NCI-H345 treated with DMSO at 0.1 percent for 48 hours (cell line): ENCODE results near the gene PAX6.

Experiments used
- DNase-seq: peaks from one replicate; lab custom pipeline; 2025; ENCODE audit not compliant: unreplicated experiment; lab: John Stamatoyannopoulos, UW

PAX6 gene

GRCh38 chr11:31798554-31799434 lies 12.3 kb downstream of the PAX6 start:
- DNase-seq: no peak

- no peak for DNase-seq
Observed at GRCh38 chr11:31798057-31798553, 13.0 kb downstream of the PAX6 start.

GRCh38 chr11:31797190-31798056 lies 13.7 kb downstream of the PAX6 start:
- DNase-seq: no peak

DNA sequence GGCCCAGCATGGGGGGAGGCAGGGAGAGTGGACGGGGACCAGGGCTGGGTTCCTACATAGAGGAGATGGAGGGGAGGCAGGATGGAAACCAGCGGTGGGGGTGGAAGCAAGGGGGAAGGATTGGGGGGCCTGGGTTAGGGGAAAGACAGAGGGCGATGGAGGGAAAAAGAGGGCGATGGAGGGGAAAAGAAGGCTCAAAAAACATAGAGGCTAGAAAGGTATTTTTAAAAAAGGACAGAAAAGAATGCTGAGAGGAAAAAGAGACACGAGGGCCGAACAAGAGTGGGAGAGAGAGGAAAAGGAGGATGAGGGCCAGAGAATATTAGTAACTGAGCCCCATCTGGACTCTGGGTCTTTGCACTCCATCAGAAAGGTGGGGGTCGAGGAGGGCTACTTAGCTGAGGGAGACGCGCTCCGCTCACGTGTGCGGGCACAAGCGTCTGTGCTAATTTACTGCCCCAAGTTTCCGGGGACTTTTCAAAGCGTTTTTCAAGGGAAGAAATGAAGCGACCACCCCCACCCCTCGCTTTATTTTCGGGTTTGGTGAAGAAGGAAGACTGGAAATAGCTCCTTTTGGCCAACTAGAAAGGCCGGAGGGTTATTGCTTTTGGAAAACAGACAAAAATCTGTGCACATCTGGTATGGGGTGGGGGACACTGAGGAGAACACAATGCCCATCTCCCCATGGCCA lies 14.5 kb downstream of the PAX6 start:
- no peak for DNase-seq

- DNase-seq: no peak
Observed at GRCh38 chr11:31795706-31796498, 15.2 kb downstream of the PAX6 start.

GRCh38 chr11:31794548-31794947 lies 16.6 kb downstream of the PAX6 start:
- no peak for DNase-seq

DNA sequence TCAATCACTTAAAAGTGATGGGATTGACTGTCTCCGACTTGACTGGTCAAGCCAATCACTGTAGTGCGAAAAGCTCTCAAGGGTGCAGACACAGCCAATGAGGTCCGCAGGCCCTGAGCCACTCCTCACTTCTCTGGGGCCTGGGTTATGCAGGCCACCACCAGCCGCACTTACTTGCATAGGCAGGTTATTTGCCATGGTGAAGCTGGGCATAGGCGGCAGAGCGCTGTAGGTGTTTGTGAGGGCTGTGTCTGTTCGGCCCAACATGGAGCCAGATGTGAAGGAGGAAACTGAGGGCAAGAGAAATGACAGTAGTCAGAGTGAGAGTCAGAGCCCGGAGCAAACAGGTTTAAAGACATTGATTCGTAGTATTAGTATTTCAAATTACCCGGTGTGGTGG lies 17.9 kb downstream of the PAX6 start:
- no peak for DNase-seq

GRCh38 chr11:31792456-31792855 lies 18.7 kb downstream of the PAX6 start:
- no peak for DNase-seq

DNA sequence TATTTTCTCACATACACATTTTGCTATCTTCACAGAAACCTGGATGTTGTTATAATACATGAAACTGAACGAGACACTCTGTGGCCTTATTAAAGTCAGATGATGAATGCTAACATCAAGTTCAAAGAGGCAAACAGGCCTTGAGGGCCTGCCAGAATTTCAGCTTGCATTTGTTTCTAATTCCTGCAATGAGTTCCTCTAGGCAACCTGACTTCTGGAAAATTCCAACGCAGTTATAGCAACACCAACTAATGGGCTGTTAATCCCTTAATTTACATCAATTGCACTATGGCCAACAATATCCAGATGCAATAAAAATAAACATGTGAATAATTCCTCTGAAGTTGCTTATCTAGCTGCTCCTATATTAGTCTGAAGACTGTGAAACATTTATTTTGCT lies 19.1 kb downstream of the PAX6 start:
- DNase-seq: no peak

DNA sequence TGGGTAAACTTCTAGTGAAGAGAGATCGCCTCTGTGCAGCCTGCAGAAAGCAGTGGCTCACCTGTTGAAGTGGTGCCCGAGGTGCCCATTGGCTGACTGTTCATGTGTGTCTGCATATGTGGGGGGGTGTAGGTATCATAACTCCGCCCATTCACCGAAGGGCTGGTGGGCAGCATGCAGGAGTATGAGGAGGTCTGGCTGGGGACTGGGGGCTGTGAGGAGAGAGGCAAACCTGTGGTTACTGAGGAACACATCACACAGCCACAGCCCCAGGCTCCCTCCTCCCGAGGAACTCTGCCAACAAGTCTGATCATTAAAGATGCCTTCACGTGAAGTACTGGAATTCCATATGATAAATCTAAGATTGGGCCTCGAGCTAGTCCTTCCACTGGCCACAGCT lies 20.5 kb downstream of the PAX6 start:
- no peak for DNase-seq

DNA sequence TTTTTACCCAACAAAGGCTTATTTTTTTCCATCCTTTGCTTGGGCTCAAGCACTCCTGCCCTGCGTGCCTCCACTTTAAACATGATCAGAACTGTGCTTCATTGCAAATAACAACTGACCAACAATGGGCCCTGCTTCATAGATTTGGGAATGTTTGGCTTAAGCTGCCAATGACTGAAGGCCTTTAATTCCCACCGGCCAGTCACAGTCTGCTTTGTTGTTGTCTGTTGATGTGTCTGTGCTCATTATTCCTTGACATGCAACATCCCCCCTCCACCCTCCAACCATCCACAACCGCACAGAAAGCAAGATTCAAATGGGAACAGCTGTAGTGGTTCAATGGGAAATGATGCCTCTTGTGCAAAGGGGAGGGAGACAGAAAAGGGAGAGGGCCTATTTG lies 23.0 kb downstream of the PAX6 start:
- DNase-seq: no peak

- no peak for DNase-seq
Observed at GRCh38 chr11:31786996-31787685, 24.0 kb downstream of the PAX6 start.

- DNase-seq: no peak
Observed at GRCh38 chr11:31784611-31785010, 26.5 kb downstream of the PAX6 start.

DNA sequence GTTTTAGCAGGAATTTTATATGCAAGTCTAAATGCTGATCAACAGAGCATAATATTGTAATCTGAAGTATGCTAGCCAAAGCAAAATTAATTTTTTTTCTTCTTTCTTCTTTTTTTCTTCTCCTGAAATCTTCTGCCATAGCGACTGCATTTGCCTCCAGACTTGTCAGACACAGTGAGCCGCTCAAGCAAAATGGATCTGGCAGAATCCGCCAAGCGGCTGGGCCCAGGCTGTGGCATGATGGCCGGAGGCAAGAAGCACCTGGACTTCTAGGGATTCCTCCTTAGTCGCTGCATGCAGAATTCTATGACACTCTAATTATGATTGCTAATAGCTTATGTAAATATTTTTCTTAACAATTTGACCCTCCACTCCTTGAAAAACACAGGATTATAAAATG lies 27.9 kb downstream of the PAX6 start:
- DNase-seq: no peak

DNA sequence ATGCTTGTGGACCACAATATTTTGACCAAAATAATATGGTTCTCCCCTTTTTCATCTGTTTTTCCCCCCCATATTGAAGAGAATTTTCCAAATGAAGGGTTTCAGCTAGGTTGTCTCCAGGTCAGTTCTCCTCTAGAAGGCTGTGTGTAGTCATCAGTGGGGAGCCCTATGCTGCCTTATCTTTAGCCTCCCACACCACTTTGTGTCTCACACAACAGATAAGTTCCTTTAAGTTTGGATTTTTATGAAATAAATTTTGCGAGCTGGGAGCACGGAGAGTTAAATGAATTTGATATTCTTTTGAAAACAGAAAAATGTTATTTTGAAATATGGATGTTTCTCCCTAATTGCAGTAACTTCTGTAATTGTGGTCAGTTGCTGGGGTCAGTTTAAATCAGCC lies 28.9 kb downstream of the PAX6 start:
- DNase-seq: no peak

DNA sequence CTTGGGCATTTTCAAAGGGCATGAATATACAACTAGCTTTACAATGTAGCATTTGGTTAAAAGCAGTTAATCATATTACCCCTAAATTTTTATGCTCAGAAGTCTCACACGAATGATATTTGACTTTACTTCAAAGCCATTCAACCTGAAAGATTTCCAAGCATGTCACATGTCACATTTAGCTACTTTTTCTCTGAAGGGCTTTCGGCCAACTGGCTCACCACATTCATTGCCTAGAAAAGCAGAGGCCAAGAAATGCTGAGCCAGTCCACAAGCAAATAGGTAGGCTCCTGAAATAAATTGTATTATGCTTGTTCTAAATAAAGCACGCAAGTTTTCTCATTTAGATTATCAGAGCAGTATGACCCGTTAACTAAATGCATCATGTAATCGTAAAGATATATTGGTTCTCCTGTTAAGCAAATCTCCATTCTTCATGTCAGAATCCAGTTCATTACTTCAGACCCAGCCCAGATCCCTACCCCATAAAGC lies 30.6 kb downstream of the PAX6 start:
- DNase-seq: no peak

DNA sequence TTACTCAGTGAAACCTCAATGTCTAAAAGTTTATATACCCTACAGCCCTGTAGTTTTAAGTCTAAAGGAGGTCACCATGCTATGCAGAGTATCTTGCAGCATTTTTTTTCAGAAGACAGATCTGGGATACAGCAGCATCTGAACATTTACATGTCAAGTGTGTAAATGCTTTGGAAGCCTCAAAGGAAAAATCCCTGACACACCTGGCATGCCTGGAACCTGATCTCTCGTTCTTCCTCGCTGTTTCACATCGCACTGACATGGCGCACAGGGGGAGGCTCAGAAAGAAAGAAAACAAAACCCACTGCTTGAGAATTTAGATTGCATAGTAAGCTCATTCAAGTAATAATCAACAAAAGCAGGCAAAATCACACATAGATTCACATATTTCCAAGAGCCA lies 31.0 kb downstream of the PAX6 start:
- no peak for DNase-seq

- DNase-seq: no peak
Observed at GRCh38 chr11:31779374-31779791, 31.7 kb downstream of the PAX6 start.

GRCh38 chr11:31772412-31772811 lies 38.7 kb downstream of the PAX6 start:
- DNase-seq: no peak
